ENCODE measurements around the gene MOSMO. TPM values are rescaled to one million over a fixed set of nuclear protein-coding genes. Genes with fewer than 3 reads are reported as not detected.

MOSMO gene
- total and polyA plus RNA-seq, 10 of the 15 experiments (the other 5 are each of a cell fraction or from before 2014, with no cell fraction given): 1.7 to 26.7 (median 12.2) TPM

DNA sequence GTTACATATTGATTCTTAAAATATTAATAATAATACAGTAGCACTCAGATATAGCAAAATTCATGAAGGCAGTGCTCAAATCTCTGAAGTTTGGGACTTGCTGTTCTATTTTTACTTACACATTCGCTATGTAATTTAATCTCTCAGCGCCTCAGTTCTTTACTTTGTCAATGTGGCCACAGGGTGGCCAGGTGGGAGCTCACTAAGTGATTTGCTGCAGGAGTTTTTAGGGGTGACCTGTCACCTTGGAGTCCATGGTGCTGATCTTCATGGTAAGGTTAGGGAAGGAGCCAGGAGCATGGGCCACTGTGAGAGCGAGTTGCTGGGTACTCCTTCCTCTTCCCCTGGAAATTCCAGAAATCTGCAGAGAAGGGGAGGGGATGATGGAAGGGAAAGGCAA is 112.5 kb downstream of the MOSMO start:
- FAIRE-seq: no peak

GRCh38 chr16:22122239-22122638 is 114.3 kb downstream of the MOSMO start:
- H3K4me3 ChIP-seq: no peak overlapping the region
- ChIA-PET POLR2A (no interaction called here), SMC1A (ENCODE audit: uncharacterized antibody, unreplicated experiment) (interaction anchor here (1.5 kb wide), 1 partner anchor 44 kb away, joined by 4 read pairs; no protein-coding TSS in a partner anchor), CTCF (interaction anchor here (1.3 kb wide), 1 partner anchor 122 kb away, joined by 3 read pairs; no protein-coding TSS in a partner anchor), RAD21 (ENCODE audit: unreplicated experiment) (no interaction called here)
- intact Hi-C loops (cut with micrococcal nuclease; ENCODE audit: unreplicated experiment) (no loop called here), in situ Hi-C loops (cut with MboI) (no loop called here)
- no peaks in the 10 kb centered on the region for H4K20me1 ChIP-seq (ENCODE audit: control insufficient read depth, insufficient read depth)
- no peak overlapping the region for H3K27ac ChIP-seq (ENCODE audit: control insufficient read depth, insufficient read depth)
- no TSS peak for BruUV-seq (replicated peaks)
- no peaks in the 10 kb centered on the region for H3K27me3 ChIP-seq (replicated peaks in 1 of 2; ENCODE audit: control insufficient read depth in 2 of 2, insufficient read depth in 2 of 2, low read length in 1 of 2)
- H3K9me3 ChIP-seq (replicated peaks; ENCODE audit: control insufficient read depth, insufficient read depth, low read length): no peaks in the 10 kb centered on the region
- H3K4me2 ChIP-seq (ENCODE audit: control insufficient read depth, insufficient read depth): no peak overlapping the region
- no peaks in the 10 kb centered on the region for H3K4me1 ChIP-seq (ENCODE audit: control insufficient read depth, insufficient read depth, low read length)
- no peak for DNase-seq (ENCODE audit: low read depth, low spot score)
- H3K9ac ChIP-seq (ENCODE audit: control insufficient read depth, insufficient read depth, low read length): no peak overlapping the region
- H2AFZ ChIP-seq (ENCODE audit: control insufficient read depth, low read depth, low read length): no peak overlapping the region
- ATAC-seq: no peak
- no peaks in the 10 kb centered on the region for H3K79me2 ChIP-seq (ENCODE audit: control insufficient read depth, insufficient read depth, low read length)
- H3K36me3 ChIP-seq (ENCODE audit: control insufficient read depth in 2 of 2, insufficient read depth in 2 of 2, low read length in 1 of 2): no peaks in the 10 kb centered on the region
- FAIRE-seq: no peak
- no peak for TF ChIP-seq RFX5 (IDR thresholded peaks at IDR 0.05; ENCODE audit: low read depth, low read length)
- TF ChIP-seq PRDM15 (CRISPR knock-in tag; IDR thresholded peaks at IDR 0.05): no peak
- TF ChIP-seq TARDBP (IDR thresholded peaks at IDR 0.05; ENCODE audit: borderline replicate concordance): no peak
- TF ChIP-seq, protein P1, sequence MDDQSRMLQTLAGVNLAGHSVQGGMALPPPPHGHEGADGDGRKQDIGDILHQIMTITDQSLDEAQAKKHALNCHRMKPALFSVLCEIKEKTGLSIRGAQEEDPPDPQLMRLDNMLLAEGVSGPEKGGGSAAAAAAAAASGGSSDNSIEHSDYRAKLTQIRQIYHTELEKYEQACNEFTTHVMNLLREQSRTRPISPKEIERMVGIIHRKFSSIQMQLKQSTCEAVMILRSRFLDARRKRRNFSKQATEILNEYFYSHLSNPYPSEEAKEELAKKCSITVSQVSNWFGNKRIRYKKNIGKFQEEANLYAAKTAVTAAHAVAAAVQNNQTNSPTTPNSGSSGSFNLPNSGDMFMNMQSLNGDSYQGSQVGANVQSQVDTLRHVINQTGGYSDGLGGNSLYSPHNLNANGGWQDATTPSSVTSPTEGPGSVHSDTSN (IDR thresholded peaks at IDR 0.05; ENCODE audit: insufficient replicate concordance, low read depth, low read length): no peak
- no peak for TF ChIP-seq ZNF384 (IDR thresholded peaks at IDR 0.05; ENCODE audit: borderline replicate concordance, low read depth, low read length)
- no peak for TF ChIP-seq YBX1 (IDR thresholded peaks at IDR 0.05)

More for the DNA sequence above, 112.5 kb downstream of the MOSMO start:
- Histone ChIP-seq H2AFZ (ENCODE audit: control insufficient read depth, low read depth, low read length) (no peak overlapping the region), H3K9ac (ENCODE audit: control insufficient read depth, insufficient read depth, low read length) (no peak overlapping the region), H3K4me2 (ENCODE audit: control insufficient read depth, insufficient read depth) (no peak overlapping the region), H3K4me3 (no peak overlapping the region), H3K4me1 (ENCODE audit: control insufficient read depth, insufficient read depth, low read length) (no peaks in the 10 kb centered on the region), H3K79me2 (ENCODE audit: control insufficient read depth, insufficient read depth, low read length) (no peaks in the 10 kb centered on the region), H3K27ac (ENCODE audit: control insufficient read depth, insufficient read depth) (no peak overlapping the region), H3K27me3 (replicated peaks in 1 of 2; ENCODE audit: control insufficient read depth in 2 of 2, insufficient read depth in 2 of 2, low read length in 1 of 2) (no peaks in the 10 kb centered on the region), H4K20me1 (ENCODE audit: control insufficient read depth, insufficient read depth) (no peaks in the 10 kb centered on the region), H3K36me3 (ENCODE audit: control insufficient read depth in 2 of 2, insufficient read depth in 2 of 2, low read length in 1 of 2) (no peaks in the 10 kb centered on the region), H3K9me3 (replicated peaks; ENCODE audit: control insufficient read depth, insufficient read depth, low read length) (no peaks in the 10 kb centered on the region)
- BruUV-seq (replicated peaks): no TSS peak
- DNase-seq (ENCODE audit: low read depth, low spot score): no peak
- ChIA-PET POLR2A (no interaction called here), CTCF (interaction anchor here (0.8 to 1.8 kb wide), 4 partner anchors 21 to 68 kb away, joined by 3 to 8 read pairs (median 4); no protein-coding TSS in a partner anchor), SMC1A (ENCODE audit: uncharacterized antibody, unreplicated experiment) (interaction anchor here (0.6 to 1.7 kb wide), 2 partner anchors 43 to 68 kb away, joined by 5 read pairs; no protein-coding TSS in a partner anchor), RAD21 (ENCODE audit: unreplicated experiment) (interaction anchor here (1.4 kb wide), 1 partner anchor 43 kb away, joined by 4 read pairs; no protein-coding TSS in a partner anchor)
- WGBS (ENCODE audit: insufficient coverage, insufficient replicate concordance, low lambda C conversion rate, missing lambda C conversion rate): 47% methylated on average over 3 of the region's 3 CpGs
- intact Hi-C loops (cut with micrococcal nuclease; ENCODE audit: unreplicated experiment): no loop called here
- TF ChIP-seq EZH2 (IDR thresholded peaks at IDR 0.05; ENCODE audit: borderline replicate concordance, control insufficient read depth, low read depth, low read length) (no peak), JUNB (IDR thresholded peaks at IDR 0.05) (no peak), CHD4 (IDR thresholded peaks at IDR 0.05) (no peak), MEF2B (IDR thresholded peaks at IDR 0.05; ENCODE audit: partially characterized antibody, poor library complexity, severe bottlenecking) (no peak), SMC3 (IDR thresholded peaks at IDR 0.05; ENCODE audit: borderline replicate concordance, low read length) (no peak), PML (IDR thresholded peaks at IDR 0.05; ENCODE audit: low read length) (no peak), ZSCAN29 (IDR thresholded peaks at IDR 0.05) (no peak), DPF2 (IDR thresholded peaks at IDR 0.05) (no peak)
- ATAC-seq: no peak
- in situ Hi-C loops (cut with MboI): no loop called here
